ENCODE data around the gene AQP9. TPM values are rescaled to one million over a fixed set of nuclear protein-coding genes. Genes with fewer than 3 reads are reported as not detected.
"Not testable (repeated sequence)": the region's sequence is repeated elsewhere in the genome, so short reads cannot be mapped to it uniquely, and the experiment has no call there.

Gene AQP9
- total RNA-seq, 1 donor from 2014 or later: 60.3 TPM

DNA sequence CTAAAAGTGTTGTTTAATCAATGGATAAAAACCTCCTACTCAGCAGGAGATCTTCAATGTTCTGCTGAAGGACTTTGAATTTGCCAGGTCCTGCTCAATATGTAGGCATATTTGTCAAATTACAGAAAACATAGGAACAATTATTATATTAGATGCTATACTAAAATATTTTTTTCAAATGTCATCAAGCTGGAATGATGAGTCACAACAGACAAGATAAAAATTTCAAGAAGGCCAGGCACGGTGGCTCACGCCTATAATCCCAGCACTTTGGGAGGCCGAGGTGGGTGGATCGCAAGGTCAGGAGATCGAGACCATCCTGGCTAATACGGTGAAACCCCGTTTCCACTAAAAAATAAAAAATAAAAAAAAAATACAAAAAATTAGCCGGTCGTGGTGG is 68.0 kb downstream of the AQP9 start:
- no peaks in the 10 kb centered on the region for H3K9me3 ChIP-seq

DNA sequence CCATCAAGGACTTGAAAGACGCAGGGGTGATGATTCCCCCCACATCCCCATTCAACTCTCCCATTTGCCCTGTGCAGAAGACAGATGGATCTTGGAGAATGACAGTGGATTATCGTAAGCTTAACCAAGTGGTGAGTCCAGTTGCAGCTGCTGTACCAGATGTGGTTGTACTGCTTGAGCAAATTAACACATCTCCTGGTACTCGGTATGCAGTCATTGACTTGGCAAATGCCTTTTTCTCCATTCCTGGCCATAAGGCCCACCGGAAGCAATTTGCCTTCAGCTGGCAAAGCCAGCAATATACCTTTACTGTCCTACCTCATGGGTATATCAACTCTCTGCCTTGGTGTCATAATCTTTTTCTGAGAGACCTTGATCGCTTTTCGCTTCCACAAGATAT is 70.0 kb downstream of the AQP9 start:
- H3K4me3 ChIP-seq; DNase-seq; intact Hi-C loops (cut with DNase I); H3K27me3 ChIP-seq (ENCODE audit: low read depth); ATAC-seq; H3K27ac ChIP-seq; H3K9me3 ChIP-seq; H3K4me1 ChIP-seq; H3K36me3 ChIP-seq: not testable (repeated sequence)

More for the DNA sequence above, 68.0 kb downstream of the AQP9 start:
- intact Hi-C loops (cut with DNase I): no loop called here
- H3K4me1 ChIP-seq: no peaks in the 10 kb centered on the region
- H3K27ac ChIP-seq: no peak overlapping the region
- no peaks in the 10 kb centered on the region for H3K27me3 ChIP-seq (ENCODE audit: low read depth)
- no peaks in the 10 kb centered on the region for H3K36me3 ChIP-seq
- ATAC-seq (no peak), DNase-seq (no peak)
- TF ChIP-seq, protein P1, sequence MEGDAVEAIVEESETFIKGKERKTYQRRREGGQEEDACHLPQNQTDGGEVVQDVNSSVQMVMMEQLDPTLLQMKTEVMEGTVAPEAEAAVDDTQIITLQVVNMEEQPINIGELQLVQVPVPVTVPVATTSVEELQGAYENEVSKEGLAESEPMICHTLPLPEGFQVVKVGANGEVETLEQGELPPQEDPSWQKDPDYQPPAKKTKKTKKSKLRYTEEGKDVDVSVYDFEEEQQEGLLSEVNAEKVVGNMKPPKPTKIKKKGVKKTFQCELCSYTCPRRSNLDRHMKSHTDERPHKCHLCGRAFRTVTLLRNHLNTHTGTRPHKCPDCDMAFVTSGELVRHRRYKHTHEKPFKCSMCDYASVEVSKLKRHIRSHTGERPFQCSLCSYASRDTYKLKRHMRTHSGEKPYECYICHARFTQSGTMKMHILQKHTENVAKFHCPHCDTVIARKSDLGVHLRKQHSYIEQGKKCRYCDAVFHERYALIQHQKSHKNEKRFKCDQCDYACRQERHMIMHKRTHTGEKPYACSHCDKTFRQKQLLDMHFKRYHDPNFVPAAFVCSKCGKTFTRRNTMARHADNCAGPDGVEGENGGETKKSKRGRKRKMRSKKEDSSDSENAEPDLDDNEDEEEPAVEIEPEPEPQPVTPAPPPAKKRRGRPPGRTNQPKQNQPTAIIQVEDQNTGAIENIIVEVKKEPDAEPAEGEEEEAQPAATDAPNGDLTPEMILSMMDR (IDR thresholded peaks at IDR 0.05): no peak
- H3K4me3 ChIP-seq: no peak overlapping the region

DNA sequence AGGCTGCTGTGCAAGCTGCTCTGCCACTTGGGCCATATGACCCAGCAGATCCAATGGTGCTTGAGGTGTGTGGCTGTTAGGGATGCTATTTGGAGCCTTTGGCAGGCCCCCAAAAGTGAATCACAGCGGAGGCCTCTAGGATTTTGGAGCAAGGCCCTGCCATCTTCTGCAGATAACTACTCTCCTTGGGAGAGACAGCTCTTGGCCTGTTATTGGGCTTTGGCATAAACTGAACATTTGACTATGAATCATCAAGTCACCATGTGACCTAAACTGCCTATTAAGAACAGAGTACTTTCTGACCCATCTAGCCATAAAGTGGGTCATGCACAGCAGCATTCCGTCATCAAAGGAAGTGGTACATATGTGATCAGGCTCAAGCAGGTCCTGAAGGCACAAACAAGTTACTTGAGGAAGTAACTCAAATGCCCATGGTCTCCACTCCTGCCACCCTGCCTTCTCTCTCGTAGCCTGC is 70.9 kb downstream of the AQP9 start:
- H3K4me1 ChIP-seq; H3K4me3 ChIP-seq; H3K36me3 ChIP-seq; H3K27ac ChIP-seq; intact Hi-C loops (cut with DNase I); DNase-seq; H3K27me3 ChIP-seq (ENCODE audit: low read depth); H3K9me3 ChIP-seq: not testable (repeated sequence)
- ATAC-seq: peak in 1 of 2 donors; percentile 49

DNA sequence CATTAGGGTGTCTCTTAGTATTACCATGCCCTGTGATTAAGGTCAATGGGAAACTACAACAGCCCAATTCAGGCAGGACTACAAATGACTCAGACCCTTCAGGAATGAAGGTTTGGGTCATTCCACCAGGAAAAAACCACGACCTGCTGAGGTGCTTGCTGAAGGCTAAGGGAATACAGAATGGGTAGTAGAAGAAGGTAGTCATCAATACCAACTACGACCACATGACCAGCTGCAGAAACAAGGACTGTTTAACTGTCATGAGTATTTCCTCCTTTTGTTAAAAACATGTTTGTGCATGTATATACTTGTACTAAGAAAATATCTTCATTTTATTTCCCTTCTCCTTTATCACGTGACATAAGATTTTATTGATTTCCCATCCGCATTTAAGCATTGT is 71.8 kb downstream of the AQP9 start:
- DNase-seq; ATAC-seq; H3K4me1 ChIP-seq; H3K27ac ChIP-seq; intact Hi-C loops (cut with DNase I); H3K27me3 ChIP-seq (ENCODE audit: low read depth); H3K36me3 ChIP-seq; H3K4me3 ChIP-seq; H3K9me3 ChIP-seq: not testable (repeated sequence)

DNA sequence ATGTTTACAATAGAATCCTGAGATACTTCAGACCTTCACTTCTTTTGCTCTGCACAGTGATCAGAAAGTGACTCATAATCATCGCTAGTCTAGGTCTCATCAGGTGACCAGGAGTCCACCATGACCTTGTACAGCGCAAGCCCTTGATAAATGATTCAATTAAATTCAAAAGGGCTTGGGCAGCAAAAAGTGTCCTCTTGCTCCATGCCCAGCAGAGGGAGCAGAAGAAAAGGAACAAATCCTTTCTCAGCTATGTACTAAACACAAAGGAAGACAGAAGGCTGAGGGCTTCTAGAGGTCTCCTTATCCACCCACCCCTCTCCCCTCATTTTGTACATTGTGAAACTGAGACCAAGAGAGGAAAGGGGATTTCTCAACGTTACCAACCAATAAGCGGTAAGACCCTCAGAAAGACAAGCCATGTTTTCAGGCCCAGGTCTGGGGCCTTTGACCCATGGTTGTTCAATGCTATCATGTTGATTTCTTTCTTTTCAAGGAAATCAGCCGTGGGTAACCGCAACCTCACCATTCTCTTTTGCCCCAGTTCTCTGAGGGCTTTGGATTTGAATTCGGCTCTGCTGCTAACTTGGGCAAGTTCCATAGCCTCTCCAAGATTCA is 74.8 kb downstream of the AQP9 start:
- H3K36me3 ChIP-seq: no peaks in the 10 kb centered on the region
- no peaks in the 10 kb centered on the region for H3K27me3 ChIP-seq (ENCODE audit: low read depth)
- TF ChIP-seq, protein P1 (IDR thresholded peaks at IDR 0.05): peak; percentile 44
- no peaks in the 10 kb centered on the region for H3K9me3 ChIP-seq
- no peak overlapping the region for H3K4me3 ChIP-seq
- peaks cover 8% of the 10 kb centered on the region for H3K4me1 ChIP-seq
- no peak overlapping the region for H3K27ac ChIP-seq
- intact Hi-C loops (cut with DNase I): no loop called here
- ATAC-seq (peak; percentile 46 to 52), DNase-seq (no peak)

DNA sequence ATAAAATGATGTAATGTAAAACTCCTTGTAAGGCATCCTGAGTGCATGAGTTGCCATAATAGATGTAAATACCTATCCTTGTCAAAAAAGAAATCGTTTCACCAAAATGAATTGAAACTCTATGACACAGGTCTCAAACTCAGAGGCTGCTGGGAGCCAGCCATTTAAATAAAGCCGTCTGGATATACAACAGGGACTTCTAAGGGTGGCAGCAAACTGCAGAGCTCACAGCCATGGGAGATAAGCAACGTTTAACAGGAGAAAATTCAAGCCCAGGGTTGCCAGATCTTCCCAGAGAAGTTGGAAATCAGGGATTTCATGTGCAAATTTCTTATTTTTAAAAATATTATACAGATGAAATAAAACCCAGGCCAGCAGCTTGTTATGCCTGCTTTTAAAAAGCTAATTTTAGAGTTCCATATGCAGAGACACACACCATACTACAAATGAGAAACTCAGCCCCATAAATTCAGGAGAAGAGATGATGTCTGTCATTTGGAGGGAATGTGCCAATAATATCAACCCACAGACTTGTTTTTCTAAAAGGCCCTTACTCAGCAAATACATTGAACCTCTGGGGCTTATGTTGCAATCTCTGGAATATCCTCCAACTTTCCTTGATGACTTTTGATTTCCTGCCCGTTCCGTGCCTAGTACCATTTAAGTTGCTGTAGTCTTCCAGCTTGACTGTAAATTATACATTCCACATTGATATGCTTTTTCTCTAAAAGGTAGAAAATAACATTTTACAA is 75.6 kb downstream of the AQP9 start:
- ATAC-seq: no peak
- Histone ChIP-seq H3K27ac (no peak overlapping the region), H3K27me3 (ENCODE audit: low read depth) (no peaks in the 10 kb centered on the region), H3K9me3 (no peaks in the 10 kb centered on the region), H3K4me3 (no peak overlapping the region), H3K4me1 (peaks cover 8% of the 10 kb centered on the region), H3K36me3 (no peaks in the 10 kb centered on the region)
- TF ChIP-seq, protein P1 (IDR thresholded peaks at IDR 0.05): no peak
- no peak for DNase-seq
- intact Hi-C loops (cut with DNase I): no loop called here
